T-helper 1 cell treated with Interleukin-12 subunit alpha and Interleukin-12 subunit beta and Interleukin-4 antibody, amounts not matched to agents 30 ng/mL and 1 ng/mL, for 36 hours (primary cell): ENCODE data around the gene CAMK2D. TPM values are rescaled to one million over a fixed set of nuclear protein-coding genes. Genes with fewer than 3 reads are reported as not detected.

Experiments
- intact Hi-C: fragments of 100-400 bp; cut with micrococcal nuclease; formaldehyde crosslinking; loops from one replicate; pipeline ENCODE4 v1.15.1; 2024
- total RNA-seq: library from RNA; stranded (reverse); gene quantifications from 2 replicates; pipeline ENCODE4 v1.2.3, GENCODE V29; 2022

Gene CAMK2D
- total RNA-seq, 1 donor from 2014 or later, result 45.2 TPM

DNA sequence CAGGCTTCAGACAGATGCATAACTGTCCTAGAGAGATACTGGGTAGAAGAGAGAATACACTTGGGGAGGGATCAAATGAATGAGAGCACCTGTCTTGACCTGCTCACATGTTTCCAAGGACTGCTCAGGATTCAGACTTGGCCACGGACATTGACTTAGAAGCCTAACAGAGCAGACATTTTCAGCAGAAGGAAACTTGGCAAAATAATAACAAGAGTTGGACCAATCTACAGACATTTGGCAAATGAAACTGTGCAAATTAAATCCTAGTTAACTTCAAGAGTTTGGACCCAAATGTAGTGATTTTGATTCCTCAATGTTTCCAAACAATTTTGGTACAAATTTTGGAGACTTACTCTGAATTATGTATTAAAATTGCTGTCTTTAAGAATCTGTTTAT is 223.9 kb downstream of the CAMK2D start:
- intact Hi-C loops, result no loop called here

GRCh38 chr4:113537203-113537602 is 224.3 kb downstream of the CAMK2D start:
- intact Hi-C loops, result no loop called here

GRCh38 chr4:113534711-113535110 is 226.8 kb downstream of the CAMK2D start:
- intact Hi-C loops, result no loop called here

- intact Hi-C loops, result no loop called here
Measured at GRCh38 chr4:113531572-113531971, 230.0 kb downstream of the CAMK2D start.

GRCh38 chr4:113528395-113528794 is 233.1 kb downstream of the CAMK2D start:
- intact Hi-C loops, result no loop called here

- intact Hi-C loops, result no loop called here
Measured at GRCh38 chr4:113525521-113525920, 236.0 kb downstream of the CAMK2D start.

GRCh38 chr4:113524505-113525186 is 236.9 kb downstream of the CAMK2D start:
- intact Hi-C loops, result no loop called here

- intact Hi-C loops, result no loop called here
Measured at GRCh38 chr4:113524096-113524495, 237.4 kb downstream of the CAMK2D start.

DNA sequence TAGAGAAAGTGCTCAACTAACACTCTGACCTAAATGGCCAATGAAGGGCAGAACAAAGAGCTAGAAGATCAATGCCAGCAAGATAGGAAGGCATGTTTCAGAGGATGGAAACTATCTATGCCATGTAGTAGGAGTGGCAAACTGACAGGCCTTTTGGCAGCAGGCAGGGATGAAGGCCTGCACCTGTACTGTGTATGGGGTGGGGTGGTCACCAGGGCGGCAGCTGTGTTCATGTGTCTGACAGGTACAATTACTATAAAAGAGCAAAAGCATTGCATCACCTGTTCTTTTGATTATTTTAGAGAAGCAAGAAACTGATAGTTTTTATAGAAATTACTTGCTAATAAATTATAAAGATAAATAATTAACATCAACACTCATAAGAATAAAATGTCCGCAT is 239.1 kb downstream of the CAMK2D start:
- intact Hi-C loops, result no loop called here

- intact Hi-C loops, result no loop called here
Measured at GRCh38 chr4:113513382-113513781, 248.2 kb downstream of the CAMK2D start.

DNA sequence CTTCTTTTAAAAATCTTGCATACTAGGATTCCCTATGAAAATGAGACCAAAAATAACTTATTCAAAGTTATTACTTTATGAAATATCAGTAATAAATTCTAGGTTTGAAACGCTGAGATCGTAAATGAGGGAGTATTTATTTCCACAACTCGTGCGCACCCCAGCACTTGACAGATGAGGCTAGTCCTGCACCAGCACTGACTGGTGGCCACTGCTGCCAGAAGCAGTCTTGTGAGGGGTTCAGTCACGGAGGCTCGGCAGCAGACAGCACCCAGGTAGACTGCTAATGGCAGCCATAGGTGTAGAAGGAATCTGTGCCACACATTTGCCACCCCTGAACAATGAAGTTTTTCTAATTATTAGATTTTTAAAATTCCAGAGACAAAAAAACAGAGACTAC is 248.7 kb downstream of the CAMK2D start:
- intact Hi-C loops, result no loop called here

GRCh38 chr4:113511944-113512343 is 249.6 kb downstream of the CAMK2D start:
- intact Hi-C loops, result no loop called here

GRCh38 chr4:113509851-113510250 is 251.7 kb downstream of the CAMK2D start:
- intact Hi-C loops, result no loop called here

GRCh38 chr4:113505044-113505443 is 256.5 kb downstream of the CAMK2D start:
- intact Hi-C loops, result no loop called here

DNA sequence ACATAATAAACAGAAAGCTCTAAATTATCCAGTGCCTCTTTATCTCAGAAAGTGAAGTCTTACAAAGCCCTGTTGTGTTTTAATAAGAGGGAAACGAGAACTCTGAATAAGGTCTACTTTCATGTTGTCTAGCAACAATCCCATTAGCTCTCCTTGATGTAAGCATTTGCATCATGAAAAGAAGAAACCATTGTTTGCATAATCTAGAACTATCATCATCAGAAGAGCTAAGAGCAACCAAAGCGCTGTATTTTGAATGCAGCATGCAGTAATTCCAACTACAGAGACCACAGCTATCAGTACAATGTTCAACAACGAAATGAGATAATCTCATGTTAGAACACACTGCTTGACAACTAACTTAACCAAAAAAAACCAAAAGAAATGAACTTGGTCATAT is 257.1 kb downstream of the CAMK2D start:
- intact Hi-C loops, result no loop called here

GRCh38 chr4:113503691-113504090 is 257.8 kb downstream of the CAMK2D start:
- intact Hi-C loops, result no loop called here

GRCh38 chr4:113502906-113503305 is 258.6 kb downstream of the CAMK2D start:
- intact Hi-C loops, result no loop called here

DNA sequence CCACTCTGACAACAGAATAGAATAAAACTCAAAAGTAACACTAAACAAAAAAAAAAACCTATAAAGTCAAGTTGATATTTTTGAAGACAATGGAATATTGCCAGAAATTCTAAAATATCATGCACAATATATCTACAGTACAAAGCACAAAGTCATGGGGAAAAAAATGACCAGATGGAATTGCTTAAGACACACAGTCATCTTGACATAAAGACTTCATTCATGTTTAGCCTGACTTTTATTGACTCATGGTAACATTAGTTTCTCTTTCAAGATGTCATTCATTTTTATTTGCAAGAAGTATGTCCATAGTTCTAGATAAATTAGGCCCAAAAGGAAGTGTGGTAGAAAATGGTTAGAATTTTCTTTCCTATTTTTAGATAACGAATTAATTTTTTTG is 259.1 kb downstream of the CAMK2D start:
- intact Hi-C loops, result no loop called here

DNA sequence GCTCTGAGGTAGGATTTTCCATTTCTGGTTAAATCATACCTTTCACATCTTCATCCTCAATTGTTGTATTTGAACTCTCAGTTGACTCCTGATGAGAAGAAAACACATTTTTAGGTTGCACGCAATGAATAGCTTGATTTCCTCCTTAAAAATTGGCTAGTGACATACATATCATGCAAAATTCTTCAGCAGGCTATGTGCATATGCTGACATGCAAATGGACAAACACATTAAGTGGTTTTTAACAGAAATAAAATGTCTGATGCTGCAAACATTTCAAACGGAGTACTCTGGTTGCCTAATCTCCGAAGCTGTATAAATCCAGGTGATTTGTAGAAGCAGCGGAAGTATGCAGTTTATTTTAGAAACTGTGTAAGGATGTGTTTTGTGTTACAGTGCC is 261.1 kb downstream of the CAMK2D start:
- intact Hi-C loops, result no loop called here

- intact Hi-C loops, result no loop called here
Measured at GRCh38 chr4:113499696-113500095, 261.8 kb downstream of the CAMK2D start.

DNA sequence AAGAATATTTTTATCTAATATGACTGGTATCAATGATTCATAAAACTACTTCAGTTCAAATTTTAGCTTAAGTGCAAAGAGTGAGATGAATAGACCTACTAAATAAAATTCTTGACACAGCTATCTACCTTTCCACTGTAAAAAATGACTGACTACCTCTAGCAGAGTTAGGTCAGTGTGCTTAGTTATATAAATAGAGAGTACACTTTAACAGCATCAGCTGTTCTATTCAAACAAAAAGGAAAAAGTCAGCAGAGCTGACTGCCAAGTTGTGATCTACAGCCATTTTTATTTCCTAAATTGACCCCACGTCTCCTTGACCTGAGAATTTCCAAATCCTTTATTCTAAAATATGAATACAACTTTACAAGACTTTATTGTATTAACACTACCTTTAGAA is 262.4 kb downstream of the CAMK2D start:
- intact Hi-C loops, result no loop called here

GRCh38 chr4:113497154-113497884 is 264.2 kb downstream of the CAMK2D start:
- intact Hi-C loops, result no loop called here

GRCh38 chr4:113496698-113497097 is 264.8 kb downstream of the CAMK2D start:
- intact Hi-C loops, result no loop called here
